ENCODE measurements around the gene ITFG1.

ITFG1 gene

GRCh38 chr16:47460711-47461597, at the start of gene ITFG1, which contains the start of gene PHKB:
Gene ITFG1, minus strand, starts transcription at chr16:47461063. Its CDS starts 18 bp downstream, at chr16:47461045.
Gene PHKB, plus strand, starts transcription at chr16:47461331. Its CDS starts 20 bp downstream, at chr16:47461351.
- no peak for FAIRE-seq

GRCh38 chr16:47507701-47508100, 46.8 kb upstream of the ITFG1 start:
- no peak for FAIRE-seq

- no peak for FAIRE-seq
These were observed 45.9 kb upstream of the ITFG1 start for GRCh38 chr16:47506800-47507199.

GRCh38 chr16:47504599-47504998, 43.7 kb upstream of the ITFG1 start:
- FAIRE-seq = no peak

- no peak for FAIRE-seq
These were observed 43.1 kb upstream of the ITFG1 start for GRCh38 chr16:47503936-47504335.

- no peak for FAIRE-seq
These were observed 38.9 kb upstream of the ITFG1 start for GRCh38 chr16:47499700-47500264.

- FAIRE-seq = no peak
These were observed 38.3 kb upstream of the ITFG1 start for GRCh38 chr16:47499080-47499699.

- FAIRE-seq = no peak
These were observed 32.8 kb upstream of the ITFG1 start for GRCh38 chr16:47493381-47494337.

GRCh38 chr16:47492428-47493377, 31.8 kb upstream of the ITFG1 start:
- no peak for FAIRE-seq

GRCh38 chr16:47492036-47492427, 31.2 kb upstream of the ITFG1 start:
- FAIRE-seq = no peak

GRCh38 chr16:47490471-47490870, 29.6 kb upstream of the ITFG1 start:
- FAIRE-seq = no peak

GRCh38 chr16:47488051-47488450, 27.2 kb upstream of the ITFG1 start:
- no peak for FAIRE-seq

- FAIRE-seq = no peak
These were observed 26.0 kb upstream of the ITFG1 start for GRCh38 chr16:47486856-47487255.

- no peak for FAIRE-seq
These were observed 22.8 kb upstream of the ITFG1 start for GRCh38 chr16:47483616-47484015.

- FAIRE-seq = no peak
These were observed 21.0 kb upstream of the ITFG1 start for GRCh38 chr16:47481698-47482374.

- FAIRE-seq = no peak
These were observed 19.5 kb upstream of the ITFG1 start for GRCh38 chr16:47480410-47480809.

- FAIRE-seq = no peak
These were observed 16.8 kb upstream of the ITFG1 start for GRCh38 chr16:47477679-47478078.

GRCh38 chr16:47476654-47477345, 15.9 kb upstream of the ITFG1 start:
- no peak for FAIRE-seq

GRCh38 chr16:47475786-47476185, 14.9 kb upstream of the ITFG1 start:
- no peak for FAIRE-seq

- peak; percentile 60 for FAIRE-seq
These were observed 12.9 kb upstream of the ITFG1 start for GRCh38 chr16:47473792-47474191.
